ENCODE results near the gene SLC25A13. TPM values are rescaled to one million over a fixed set of nuclear protein-coding genes. Genes with fewer than 3 reads are reported as not detected.

SLC25A13 gene
- total RNA-seq, 1 experiment from 2014 or later: 71.7 TPM

DNA sequence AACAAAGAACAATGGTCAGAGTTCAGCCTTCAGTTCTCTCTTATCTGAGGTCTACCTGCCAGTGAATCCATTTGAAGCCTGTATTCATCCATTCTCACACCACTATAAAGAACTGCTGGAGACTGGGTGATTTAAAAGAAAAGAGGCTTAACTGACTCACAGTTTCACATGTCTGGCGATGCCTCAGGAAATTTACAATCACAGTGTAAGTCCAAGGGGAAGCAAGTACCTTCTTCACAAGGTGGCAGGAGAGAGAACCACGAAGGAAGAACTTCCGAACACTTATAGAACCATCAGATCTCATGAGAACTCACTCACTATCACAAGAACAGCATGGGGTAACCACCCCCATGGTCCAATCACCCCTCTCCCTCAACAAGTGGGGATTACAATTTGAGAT is 33.0 kb upstream of the SLC25A13 start:
- Histone ChIP-seq H2BK120ac (ENCODE audit: low read depth, low read length, poor library complexity, severe bottlenecking) (no peak overlapping the region), H3K4me2 (ENCODE audit: insufficient read depth, insufficient read length, low read length) (no peak overlapping the region), H3K56ac (ENCODE audit: insufficient read length, low read depth, low read length) (no peak overlapping the region), H3K23ac (ENCODE audit: insufficient read length, low read depth, low read length) (no peak overlapping the region), H2AFZ (ENCODE audit: low read length) (no peak overlapping the region), H3T11ph (ENCODE audit: low read length) (no peak overlapping the region), H3K4ac (ENCODE audit: low read depth, low read length) (no peak overlapping the region), H3K79me2 (ENCODE audit: insufficient read depth, low read length) (no peaks in the 10 kb centered on the region), H3K27me3 (ENCODE audit: insufficient read depth, low read length) (no peaks in the 10 kb centered on the region), H3K27ac (ENCODE audit: insufficient read length, low read depth, low read length) (no peak overlapping the region), H3K4me1 (ENCODE audit: insufficient read depth, low read length) (no peaks in the 10 kb centered on the region), H2BK15ac (ENCODE audit: low read depth, low read length) (no peak overlapping the region), H2BK12ac (ENCODE audit: insufficient read length, low read depth, low read length) (no peak overlapping the region), H3K23me2 (ENCODE audit: insufficient read length, low read depth, low read length, poor library complexity, severe bottlenecking) (no peaks in the 10 kb centered on the region), H3K9ac (ENCODE audit: extremely low read depth, insufficient read length, low read length) (no peak overlapping the region), H2BK20ac (ENCODE audit: low read depth, low read length, poor library complexity, severe bottlenecking) (no peak overlapping the region), H3K18ac (ENCODE audit: insufficient read length, low read depth, low read length) (no peak overlapping the region), H2AK5ac (ENCODE audit: insufficient read length, low read length) (no peak overlapping the region), H3K79me1 (ENCODE audit: insufficient read depth, low read depth, low read length, poor library complexity, severe bottlenecking) (no peaks in the 10 kb centered on the region), H4K20me1 (ENCODE audit: control insufficient read depth, insufficient read depth, insufficient read length) (no peaks in the 10 kb centered on the region), H4K8ac (replicated peaks; ENCODE audit: insufficient read length, low read depth, low read length) (no peak overlapping the region), H4K91ac (ENCODE audit: insufficient read length, low read depth, low read length) (no peak overlapping the region), H3K14ac (ENCODE audit: insufficient read depth, low read length) (no peak overlapping the region), H4K5ac (ENCODE audit: insufficient read length, low read depth, low read length) (no peak overlapping the region), H2BK5ac (ENCODE audit: insufficient read length, low read length) (no peak overlapping the region), H3K9me3 (ENCODE audit: control insufficient read depth, low read depth, low read length) (no peaks in the 10 kb centered on the region)
- Mint-ChIP-seq H3K9me3 (no peaks in the 10 kb centered on the region; a peak in 1 of 5 replicates), H3K4me1 (peaks cover 9 to 12% of the 10 kb centered on the region in 2 experiments), H3K27me3 (ENCODE audit: low read depth) (no peaks in the 10 kb centered on the region; the same call in none of the 2 replicates), H3K27ac (peak overlapping the region in 1 of 3 experiments; percentile 28; a peak in 2 of 7 replicates), H3K4me3 (no peak overlapping the region), H3K36me3 (ENCODE audit: insufficient read depth in 1 of 3, low read depth in 3 of 3) (no peaks in the 10 kb centered on the region)
- TF ChIP-seq, protein P1, sequence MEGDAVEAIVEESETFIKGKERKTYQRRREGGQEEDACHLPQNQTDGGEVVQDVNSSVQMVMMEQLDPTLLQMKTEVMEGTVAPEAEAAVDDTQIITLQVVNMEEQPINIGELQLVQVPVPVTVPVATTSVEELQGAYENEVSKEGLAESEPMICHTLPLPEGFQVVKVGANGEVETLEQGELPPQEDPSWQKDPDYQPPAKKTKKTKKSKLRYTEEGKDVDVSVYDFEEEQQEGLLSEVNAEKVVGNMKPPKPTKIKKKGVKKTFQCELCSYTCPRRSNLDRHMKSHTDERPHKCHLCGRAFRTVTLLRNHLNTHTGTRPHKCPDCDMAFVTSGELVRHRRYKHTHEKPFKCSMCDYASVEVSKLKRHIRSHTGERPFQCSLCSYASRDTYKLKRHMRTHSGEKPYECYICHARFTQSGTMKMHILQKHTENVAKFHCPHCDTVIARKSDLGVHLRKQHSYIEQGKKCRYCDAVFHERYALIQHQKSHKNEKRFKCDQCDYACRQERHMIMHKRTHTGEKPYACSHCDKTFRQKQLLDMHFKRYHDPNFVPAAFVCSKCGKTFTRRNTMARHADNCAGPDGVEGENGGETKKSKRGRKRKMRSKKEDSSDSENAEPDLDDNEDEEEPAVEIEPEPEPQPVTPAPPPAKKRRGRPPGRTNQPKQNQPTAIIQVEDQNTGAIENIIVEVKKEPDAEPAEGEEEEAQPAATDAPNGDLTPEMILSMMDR (conservative IDR thresholded peaks at IDR 0.05): no peak
- no peak for DNase-seq
- no CpG with 5 or more reads among the region's 3 CpGs for WGBS (ENCODE audit: extremely low coverage, insufficient read length, low lambda C conversion rate)

Measured in H9 (cell line).